M059J (cell line): Measurements from ENCODE around the gene ZSCAN30. TPM values are rescaled to one million over a fixed set of nuclear protein-coding genes. Genes with fewer than 3 reads are reported as not detected.

ENCODE experiments used
- DNase-seq: peaks from one replicate; pipeline ENCODE4 v3.0.0-alpha.2; 2012; ENCODE audit warnings: low read depth
- total RNA-seq: library from RNA; depleted of rRNA; stranded (reverse); fragments of >200 nt; shearing (Covaris generic); gene quantifications from 2 replicates; pipeline ENCODE4 v1.2.3, GENCODE V29; 2014

Gene ZSCAN30
- total RNA-seq, 1 experiment from 2014 or later: 18.9 TPM

DNA sequence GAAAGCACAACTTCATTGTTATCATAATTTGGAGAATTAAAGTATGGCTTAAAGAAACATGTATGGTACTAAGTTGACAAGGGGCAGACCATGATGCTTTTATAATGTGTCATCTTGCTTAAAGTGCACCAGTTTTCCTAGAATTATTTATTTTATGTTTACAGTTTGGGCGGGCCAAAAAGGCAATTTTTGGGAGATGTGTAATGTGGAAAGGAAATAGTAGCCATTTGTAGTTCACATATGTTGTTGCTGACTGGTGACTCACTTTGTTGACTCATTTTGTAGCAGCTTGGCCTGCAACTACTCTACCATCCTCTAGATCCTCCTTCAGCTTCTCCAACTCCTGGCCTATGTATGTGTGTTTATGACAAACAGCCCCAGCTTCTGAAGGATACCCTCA lies 7.7 kb downstream of the ZSCAN30 start:
- DNase-seq: peak; percentile 88

DNA sequence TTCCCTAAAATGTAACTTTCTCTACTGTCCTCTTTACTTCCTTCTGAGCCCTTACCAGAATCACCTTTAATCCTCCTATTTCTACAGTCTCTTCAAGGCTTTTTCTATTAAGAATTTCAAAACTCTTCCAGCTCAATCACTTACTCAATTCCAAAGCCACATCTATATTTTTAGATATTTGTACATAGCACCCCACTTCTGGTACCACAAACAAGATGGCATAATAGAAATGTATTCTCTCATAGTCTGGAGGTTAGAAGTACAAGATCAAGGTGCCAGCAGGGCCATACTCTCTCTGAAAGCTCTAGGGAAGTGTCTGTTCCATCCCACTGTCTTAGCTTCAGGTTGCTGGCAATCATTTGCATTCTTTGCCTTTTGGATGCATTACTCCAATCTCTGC lies 11.1 kb downstream of the ZSCAN30 start:
- DNase-seq: no peak

DNA sequence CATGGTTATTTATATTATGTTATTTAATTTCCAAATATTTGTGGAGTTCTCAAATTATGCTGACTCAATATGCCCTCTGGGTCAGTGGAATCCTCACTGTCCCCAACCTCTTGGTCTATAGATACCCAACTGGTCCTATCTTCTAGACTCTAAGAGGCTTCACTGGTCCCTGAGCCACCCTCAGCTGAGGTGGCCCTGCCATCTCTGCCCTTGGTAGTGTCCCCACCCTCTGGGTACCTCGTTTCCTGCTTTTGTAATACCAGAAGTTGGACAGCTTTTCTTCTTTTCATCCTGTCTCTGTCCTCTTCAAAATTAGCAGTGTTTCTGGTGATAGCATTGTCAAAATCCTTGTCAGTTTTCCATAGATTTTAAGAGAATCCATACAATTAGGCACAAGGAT lies 11.9 kb downstream of the ZSCAN30 start:
- no peak for DNase-seq

DNA sequence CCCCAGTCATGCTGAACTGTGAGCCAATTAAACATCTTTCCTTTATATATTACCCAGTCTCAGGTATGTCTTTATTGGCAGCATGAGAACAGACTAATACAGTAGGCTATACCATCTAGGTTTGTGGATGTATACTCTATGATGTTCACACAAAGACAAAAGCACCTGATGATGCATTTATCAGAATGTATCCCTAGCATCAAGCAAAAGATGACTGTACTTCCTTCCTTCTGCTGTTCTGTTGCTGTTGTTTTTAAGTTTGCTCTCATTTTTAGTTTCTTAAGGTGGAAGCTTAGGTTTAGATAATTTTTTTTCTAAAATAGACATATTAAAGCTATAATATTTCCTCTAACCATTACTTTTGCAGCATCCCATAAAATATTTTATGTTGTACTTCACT lies 12.4 kb downstream of the ZSCAN30 start:
- DNase-seq: no peak

DNA sequence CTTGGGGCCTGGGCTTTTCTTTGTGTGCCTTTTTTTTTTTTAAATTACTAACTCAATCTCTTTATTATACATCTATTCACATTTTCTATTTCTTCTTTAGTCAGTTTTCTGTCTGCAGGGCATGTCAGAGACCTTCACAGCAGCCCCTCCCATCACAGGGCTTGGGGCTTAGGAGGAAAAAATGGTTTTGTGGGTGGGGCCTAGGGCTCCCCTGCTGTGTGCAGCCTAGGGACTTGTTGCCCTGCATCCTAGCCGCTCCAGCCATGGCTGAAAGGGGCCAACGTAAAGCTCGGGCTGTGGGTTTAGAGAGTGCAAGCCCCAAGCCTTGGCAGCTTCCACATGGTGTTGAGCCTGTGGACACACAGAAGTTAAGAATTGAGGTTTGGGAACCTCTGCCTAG lies 13.8 kb downstream of the ZSCAN30 start:
- no peak for DNase-seq

DNA sequence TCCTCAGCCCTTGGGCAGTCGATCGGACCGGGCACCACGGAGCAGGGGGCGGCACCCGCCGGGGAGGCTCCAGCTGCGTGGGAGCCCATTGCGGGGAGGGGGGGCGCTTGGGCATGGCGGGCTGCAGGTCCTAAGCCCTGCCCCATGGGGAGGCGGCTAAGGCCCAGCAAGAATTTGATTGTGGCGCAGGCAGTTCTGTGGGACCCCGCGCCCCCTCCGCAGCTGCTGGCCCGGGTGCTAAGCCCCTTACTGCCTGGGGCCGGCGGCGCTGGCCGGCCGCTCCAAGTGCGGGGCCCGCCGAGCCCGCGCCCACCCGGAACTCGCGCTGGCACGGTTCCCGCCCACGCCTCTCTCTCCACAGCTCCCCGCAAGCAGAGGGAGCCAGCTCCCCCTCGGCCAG lies 18.4 kb downstream of the ZSCAN30 start:
- DNase-seq: no peak

DNA sequence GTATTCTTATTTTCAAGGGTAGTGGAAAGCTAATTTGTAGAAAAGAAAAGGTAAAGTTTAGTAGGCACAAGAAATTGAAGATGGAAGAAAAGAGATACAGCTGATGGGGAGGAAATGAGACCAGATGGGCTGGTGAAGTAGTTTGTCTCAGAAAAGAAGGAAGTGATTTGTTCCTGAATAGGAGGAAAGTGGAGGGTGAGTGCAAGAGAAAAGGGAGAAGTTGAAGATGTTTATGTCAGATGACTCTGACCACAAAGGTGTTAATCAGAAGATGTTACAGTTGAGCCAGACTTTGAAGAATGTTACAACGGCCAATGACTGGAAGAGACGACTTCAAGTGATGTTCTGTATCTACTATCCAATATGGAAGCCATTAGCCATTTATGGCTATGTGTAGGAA lies 21.2 kb downstream of the ZSCAN30 start:
- no peak for DNase-seq

DNA sequence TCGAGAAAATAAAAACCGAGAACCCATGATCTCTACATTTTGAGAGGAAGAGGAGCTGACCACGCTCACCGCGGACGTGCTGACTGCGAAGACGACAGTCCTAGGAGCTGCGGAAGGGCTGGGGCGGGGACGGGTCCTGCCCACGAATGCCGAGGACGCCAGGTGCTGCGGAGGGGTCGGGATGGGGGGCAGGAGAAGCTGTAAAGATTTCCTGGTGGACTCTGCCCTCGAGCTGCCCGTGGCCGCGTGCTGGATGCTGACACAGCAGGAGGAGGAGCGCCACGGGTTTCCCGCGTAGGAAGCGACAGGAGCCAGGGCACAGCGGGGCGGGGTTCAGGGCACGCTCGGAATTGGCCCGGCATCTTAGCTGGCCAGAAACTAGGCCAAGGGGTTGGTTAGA lies 22.2 kb downstream of the ZSCAN30 start:
- no peak for DNase-seq

DNA sequence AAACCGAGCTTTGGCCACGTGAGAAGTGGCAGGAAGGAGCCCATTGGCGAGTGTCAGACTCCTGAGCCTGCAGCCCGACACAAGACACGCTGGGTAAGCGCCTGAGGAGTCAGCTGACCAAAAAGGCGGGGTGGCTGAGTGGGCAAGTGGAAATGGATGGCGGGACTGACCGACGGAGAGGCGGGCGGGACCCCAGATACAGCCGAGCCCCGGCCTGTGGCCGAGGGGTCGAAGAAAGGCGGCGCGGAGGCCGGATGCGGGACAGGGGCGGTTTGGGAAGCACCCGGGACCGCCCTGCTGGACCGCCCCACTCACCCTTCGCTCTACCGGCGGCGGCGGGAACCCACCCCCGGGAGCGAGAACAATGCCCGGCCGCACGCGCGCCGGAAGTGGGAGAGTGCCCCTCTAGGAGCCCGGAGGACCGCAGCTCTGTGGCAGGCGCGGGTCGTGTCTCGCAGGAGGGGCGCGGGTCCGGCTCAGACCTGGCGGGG lies 22.8 kb downstream of the ZSCAN30 start:
- DNase-seq: no peak

DNA sequence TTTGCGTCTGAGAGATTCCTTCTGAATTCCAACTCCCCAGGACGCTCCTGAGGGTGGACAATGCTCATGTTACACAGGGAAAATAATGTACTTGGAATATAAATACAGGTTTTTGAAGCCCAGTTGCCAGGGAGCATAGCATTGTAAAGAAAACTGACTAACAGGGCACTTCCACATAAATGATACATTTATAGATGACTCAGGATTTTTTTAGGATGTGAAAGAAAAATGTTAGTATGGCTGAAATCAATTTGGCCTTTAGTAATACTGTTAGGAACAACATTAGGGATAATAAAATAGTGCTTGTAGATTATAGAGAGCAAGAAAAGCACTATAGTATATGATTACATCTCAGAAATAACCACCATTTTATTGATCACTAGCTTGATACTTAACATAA lies 25.6 kb downstream of the ZSCAN30 start:
- DNase-seq: no peak

DNA sequence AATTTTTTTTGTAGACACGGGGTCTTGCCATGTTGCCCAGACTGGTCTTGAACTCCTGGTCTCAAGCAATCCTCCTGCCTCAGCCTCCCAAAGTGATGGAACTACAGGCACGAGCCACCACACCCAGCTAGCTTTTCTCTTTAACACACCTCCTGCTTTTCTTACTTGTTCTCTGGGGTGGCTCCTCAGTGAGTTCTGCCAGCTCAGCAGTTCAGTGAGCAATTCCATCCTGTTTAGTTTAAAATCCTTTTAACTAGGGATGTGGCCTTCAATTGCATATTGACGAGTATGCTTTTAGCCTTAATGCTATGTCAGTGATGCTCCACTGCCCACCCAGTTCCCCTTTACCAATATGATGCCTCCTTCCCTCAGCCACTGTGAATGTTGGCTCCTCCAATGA lies 33.1 kb downstream of the ZSCAN30 start:
- DNase-seq: no peak

DNA sequence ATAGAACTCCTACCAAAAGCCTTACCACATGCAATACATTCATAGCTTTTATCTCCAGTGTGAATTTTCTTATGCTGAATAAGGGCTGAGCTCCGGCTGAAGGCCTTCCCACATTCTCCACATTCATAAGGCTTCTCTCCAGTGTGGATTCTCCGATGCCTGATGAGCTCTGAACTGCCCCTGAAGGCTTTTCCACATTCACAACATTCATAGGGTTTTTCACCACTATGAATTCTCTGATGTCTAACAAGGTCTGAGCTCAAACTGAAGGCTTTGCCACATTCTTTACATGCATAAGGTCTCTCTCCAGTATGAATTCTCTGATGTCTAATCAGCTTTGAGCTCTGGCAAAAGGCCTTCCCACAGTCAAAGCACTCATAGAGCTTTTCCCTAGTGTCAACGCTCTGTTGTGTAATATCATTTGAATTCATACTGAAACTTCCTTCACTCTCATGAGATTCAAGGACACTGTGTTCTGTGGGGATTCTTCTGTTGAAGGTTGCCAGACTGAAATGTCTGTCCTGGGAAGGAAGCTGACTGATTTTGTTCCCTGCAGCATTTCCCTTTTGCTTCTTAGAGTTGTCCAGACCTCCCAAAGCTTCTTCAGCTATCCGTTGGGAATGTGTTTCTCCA lies 36.3 kb downstream of the ZSCAN30 start:
- DNase-seq: no peak

DNA sequence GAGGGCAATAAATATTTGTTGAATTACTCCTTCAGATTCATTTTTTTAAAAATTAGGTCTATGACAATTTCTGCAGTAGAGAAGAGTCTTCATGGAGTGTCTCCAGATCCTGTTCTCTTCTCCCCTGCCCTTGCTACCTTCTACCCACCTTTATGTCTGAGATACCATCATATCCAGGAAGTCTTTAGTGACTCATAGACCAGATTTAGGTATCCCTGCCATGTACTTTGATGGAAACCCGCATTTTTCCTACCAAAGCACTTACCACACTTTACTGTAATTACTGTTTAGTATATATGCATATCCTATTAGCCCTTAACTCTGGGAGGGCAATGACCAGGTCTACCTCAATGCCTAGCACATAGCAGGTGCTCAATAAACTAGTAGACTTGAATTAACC lies 37.6 kb downstream of the ZSCAN30 start:
- DNase-seq: no peak

DNA sequence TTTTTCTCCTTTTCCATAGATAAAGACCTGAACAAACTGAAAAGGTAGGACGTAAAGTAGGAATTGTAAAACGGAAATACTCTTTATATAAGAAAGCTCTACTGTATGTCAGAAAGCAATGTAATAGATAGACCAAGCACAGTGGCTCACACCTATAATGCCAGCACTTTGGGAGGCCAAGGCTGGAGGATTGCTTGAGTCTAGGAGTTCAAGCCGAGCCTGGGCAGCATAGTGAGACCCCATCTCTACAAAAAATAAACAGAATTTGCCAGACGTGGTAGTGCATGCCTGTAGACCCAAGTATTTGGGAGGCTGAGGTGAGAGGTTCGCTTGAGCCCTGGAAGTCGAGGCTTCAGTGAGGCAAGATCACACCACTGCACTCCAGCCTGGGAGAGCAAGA lies 41.6 kb downstream of the ZSCAN30 start:
- DNase-seq: no peak

DNA sequence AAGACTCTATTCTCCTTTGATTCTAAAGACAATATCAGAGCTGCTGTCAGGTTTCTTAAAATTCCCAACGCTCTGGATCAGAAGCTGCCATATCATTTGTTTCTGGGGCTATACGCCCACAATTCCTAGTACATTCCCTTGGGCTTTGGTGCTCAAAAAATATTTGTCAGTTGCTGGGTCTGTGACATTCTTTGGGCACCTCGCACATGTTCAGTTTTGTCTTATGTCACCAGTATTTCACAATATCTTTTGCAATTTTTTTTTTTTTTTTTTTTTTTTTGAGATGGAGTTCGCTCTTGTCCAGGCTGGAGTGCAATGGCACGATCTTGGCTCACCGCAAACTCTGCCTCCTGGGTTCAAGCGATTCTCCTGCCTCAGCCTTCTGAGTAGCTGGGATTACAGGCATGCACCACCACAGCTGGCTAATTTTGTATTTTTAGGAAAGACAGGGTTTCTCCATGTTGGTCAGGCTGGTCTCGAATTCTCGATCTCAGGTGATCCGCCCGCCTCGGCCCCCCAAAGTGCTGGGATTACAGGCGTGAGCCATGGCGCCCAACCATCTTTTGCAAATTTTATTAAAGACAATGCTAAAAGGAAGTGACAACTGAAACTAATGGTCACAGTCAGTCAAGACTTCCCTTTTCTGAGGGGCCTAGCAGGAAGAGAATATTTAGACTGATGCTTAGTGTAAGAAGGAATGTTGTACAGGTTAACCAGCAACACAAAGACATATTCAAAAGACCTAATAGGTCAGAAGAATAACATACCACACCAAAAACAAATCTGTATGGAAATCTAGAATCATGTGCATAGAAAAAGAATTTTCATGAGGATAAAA lies 42.4 kb downstream of the ZSCAN30 start:
- DNase-seq: no peak

DNA sequence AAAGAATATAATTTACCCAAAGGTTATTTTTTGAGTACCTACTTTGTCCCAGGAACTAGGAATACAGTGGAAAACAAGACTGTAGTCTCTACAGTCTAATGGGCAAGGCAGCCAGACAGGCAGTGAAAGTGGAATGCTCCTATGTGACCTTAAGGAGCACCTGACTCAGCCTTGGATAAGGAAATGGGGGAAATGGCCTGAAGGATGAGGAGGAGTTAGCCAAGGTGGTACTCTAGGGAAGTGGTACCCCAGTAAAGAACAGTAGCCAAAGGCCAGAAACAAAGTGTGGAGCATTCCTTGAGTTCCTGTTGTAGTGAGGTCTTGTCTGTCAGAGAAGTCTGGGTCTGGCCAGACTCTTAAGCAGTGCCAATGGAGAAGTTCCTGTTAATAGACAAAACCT lies 43.2 kb downstream of the ZSCAN30 start:
- no peak for DNase-seq

DNA sequence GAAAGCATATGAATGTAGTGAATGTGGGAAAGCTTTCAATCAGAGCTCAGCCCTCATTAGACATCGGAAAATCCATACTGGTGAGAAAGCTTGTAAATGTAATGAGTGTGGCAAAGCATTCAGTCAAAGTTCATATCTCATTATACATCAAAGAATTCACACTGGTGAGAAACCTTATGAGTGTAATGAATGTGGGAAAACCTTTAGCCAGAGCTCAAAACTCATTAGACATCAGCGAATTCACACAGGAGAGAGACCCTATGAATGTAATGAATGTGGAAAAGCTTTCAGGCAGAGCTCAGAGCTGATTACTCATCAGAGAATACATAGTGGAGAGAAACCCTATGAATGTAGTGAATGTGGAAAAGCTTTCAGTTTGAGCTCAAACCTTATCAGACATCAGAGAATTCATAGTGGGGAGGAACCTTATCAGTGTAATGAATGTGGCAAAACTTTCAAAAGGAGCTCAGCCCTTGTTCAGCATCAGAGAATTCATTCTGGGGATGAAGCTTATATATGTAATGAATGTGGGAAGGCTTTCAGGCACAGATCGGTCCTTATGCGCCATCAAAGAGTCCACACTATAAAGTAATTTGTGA lies 44.2 kb downstream of the ZSCAN30 start:
- DNase-seq: no peak

DNA sequence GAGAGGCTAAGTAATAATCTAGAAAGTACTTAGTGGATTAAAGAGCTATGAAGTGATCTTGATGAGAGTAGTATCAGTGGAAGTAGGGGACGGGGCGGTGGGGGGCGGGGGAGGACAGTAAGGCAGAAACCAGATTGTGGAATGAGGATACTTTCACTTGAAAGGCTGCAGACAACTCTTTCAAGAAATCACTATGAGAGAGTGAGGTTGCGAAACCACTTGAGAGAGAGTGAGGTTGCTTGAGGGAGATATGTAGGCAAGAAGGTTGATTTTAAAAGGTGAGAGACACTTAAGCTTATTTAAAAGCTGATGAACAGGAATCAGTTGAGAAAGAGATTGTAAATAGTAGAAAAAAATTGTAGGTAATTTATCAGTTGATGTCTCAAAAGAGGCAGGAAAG lies 45.4 kb downstream of the ZSCAN30 start:
- DNase-seq: no peak

DNA sequence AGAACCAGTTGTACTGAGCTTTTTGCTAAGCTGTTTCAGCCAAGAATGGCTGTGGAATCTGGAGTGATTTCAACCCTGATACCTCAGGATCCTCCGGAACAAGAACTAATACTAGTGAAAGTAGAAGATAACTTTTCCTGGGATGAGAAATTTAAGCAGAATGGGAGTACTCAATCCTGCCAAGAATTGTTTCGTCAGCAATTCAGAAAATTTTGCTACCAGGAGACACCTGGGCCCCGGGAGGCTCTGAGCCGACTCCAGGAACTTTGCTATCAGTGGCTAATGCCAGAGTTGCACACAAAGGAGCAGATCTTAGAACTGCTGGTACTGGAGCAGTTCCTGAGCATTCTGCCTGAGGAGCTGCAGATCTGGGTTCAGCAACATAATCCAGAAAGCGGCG lies 47.6 kb downstream of the ZSCAN30 start:
- DNase-seq: no peak

DNA sequence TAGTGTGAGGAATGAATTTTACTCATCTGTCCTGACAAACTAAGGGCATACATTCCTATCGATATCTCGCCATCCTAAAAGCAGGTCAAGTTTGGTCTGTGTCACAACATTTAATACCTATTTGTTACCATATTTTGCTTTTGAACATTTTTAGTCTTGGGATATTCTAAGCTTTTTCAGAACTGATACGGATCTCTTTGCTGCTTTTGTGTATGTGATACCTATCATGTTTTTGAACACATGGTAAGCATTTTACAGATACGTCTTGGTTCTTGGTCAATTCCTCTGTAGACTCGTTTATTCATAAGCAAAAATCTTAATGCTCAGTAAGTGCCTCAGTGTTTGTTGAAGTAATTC lies 48.6 kb downstream of the ZSCAN30 start:
- DNase-seq: no peak

DNA sequence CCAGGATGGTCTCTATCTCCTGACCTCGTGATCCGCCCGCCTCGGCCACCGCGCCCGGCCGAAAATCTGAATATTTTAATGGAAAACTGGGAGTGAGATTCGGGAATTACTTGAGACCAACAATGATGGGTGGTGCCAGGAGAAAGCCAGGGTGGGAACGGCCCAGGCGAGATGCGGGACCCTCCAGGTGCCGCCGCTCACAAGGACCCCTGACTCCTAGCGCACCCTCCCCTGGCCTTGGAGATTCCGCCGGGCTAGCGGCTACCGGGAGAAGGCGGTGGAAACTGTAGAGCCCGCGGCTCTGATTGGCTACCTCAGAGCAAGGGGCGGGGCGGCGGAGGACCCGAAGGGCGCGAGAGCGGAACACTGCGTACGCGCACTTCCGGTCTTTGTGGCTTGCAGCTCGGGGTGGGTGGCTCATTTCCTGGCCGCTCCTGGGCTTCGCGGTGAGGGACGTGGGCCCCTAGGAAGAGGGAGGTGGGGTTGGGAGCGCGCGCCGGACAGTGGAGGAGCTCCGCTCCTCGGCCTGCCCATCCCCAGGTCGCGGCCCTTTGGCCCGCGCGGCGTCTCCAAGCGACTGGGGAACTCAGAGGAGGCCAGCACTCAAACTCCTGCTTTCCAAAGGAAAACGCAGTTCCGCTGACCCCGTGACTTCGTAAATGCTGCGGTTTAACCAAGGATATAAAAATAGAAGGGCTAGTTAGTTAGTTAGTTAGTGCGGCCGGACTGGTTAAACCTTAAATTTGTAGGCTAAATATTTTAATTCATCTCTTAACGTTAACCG lies 49.2 kb downstream of the ZSCAN30 start, which contains the start of gene ZNF397:
TSS of gene ZNF397 (plus strand) at position 371 of the 784 bp plus-strand sequence. CDS start 1,437 bp downstream, outside the sequence.
- peak; percentile 98 for DNase-seq

DNA sequence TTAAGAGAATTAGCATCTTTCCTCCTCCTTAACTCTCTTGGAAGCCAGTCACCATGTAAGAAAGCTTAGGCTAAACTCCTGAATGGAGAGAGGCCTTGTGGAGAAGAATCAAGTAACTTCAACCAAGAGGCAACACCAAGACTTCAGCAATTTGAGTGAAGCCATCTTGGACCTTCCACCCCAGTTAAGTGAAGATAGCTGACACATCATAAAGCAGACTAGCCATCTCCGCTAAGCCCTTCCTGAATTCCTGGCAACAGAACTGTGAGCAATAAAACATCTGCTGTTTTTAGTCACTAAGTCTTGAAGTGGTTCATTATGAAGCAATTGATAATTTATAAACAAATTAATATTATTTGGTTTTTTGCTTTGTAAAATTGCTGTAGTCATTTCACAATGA lies 50.7 kb downstream of the ZSCAN30 start:
- no peak for DNase-seq
